ENCODE data around the gene TRIM75. TPM values are rescaled to one million over a fixed set of nuclear protein-coding genes. Genes with fewer than 3 reads are reported as not detected.

TRIM75 gene
- total RNA-seq, result not detected

GRCh38 chr4:165053645-165054044 lies at the start of gene TRIM75:
Gene TRIM75, plus strand, starts transcription at chr4:165053866. Its CDS starts 5,282 bp downstream, at chr4:165059148.
- no peaks in the 10 kb centered on the region for H3K4me1 ChIP-seq
- no peaks in the 10 kb centered on the region for H3K9me3 ChIP-seq
- TF ChIP-seq CTCF (IDR thresholded peaks at IDR 0.05), result no peak
- TF ChIP-seq POLR2A (IDR thresholded peaks at IDR 0.05), result no peak
- WGBS, 2 donors, result 72 to 80% methylated on average over 5 of the region's 6 CpGs
- H3K36me3 ChIP-seq, result no peaks in the 10 kb centered on the region
- intact Hi-C loops (cut with DNase I), result no loop called here
- no peak for DNase-seq
- no peak within 1 kb of the TSS for H3K4me3 ChIP-seq
- H3K27me3 ChIP-seq, result no peaks in the 10 kb centered on the region
- H3K27ac ChIP-seq, result no peak within 1 kb of the TSS

GRCh38 chr4:165005352-165005925 lies 48.2 kb upstream of the TRIM75 start:
- Histone ChIP-seq H3K9me3 (no peaks in the 10 kb centered on the region), H3K27me3 (no peaks in the 10 kb centered on the region), H3K4me3 (no peak overlapping the region), H3K36me3 (no peaks in the 10 kb centered on the region), H3K4me1 (no peaks in the 10 kb centered on the region), H3K27ac (no peak overlapping the region)
- no peak for DNase-seq
- intact Hi-C loops (cut with DNase I), result no loop called here
- no peak for TF ChIP-seq CTCF (IDR thresholded peaks at IDR 0.05)
- no peak for TF ChIP-seq POLR2A (IDR thresholded peaks at IDR 0.05)
- whole genome bisulfite sequencing, 2 donors, result 73 to 84% methylated on average over 6 of the region's 6 CpGs

GRCh38 chr4:165006456-165006855 lies 47.2 kb upstream of the TRIM75 start:
- intact Hi-C loops (cut with DNase I), result no loop called here
- Histone ChIP-seq H3K27ac (no peak overlapping the region), H3K36me3 (no peaks in the 10 kb centered on the region), H3K4me3 (no peak overlapping the region), H3K9me3 (no peaks in the 10 kb centered on the region), H3K27me3 (no peaks in the 10 kb centered on the region), H3K4me1 (no peaks in the 10 kb centered on the region)
- no peak for DNase-seq
- TF ChIP-seq POLR2A (IDR thresholded peaks at IDR 0.05) (no peak), CTCF (IDR thresholded peaks at IDR 0.05) (no peak)
- 77 to 78% methylated on average over 9 of the region's 9 CpGs for WGBS, 2 donors

GRCh38 chr4:165006886-165007285 lies 46.8 kb upstream of the TRIM75 start:
- WGBS, 2 donors, result 78 to 89% methylated on average over 1 to 4 of the region's 5 CpGs
- intact Hi-C loops (cut with DNase I), result no loop called here

More at GRCh38 chr4:165006886-165007285, 46.8 kb upstream of the TRIM75 start:
- no peak for TF ChIP-seq CTCF (IDR thresholded peaks at IDR 0.05)
- TF ChIP-seq POLR2A (IDR thresholded peaks at IDR 0.05), result no peak
- H3K4me3 ChIP-seq, result no peak overlapping the region
- H3K9me3 ChIP-seq, result no peaks in the 10 kb centered on the region
- no peaks in the 10 kb centered on the region for H3K4me1 ChIP-seq
- H3K27me3 ChIP-seq, result no peaks in the 10 kb centered on the region
- H3K36me3 ChIP-seq, result no peaks in the 10 kb centered on the region
- no peak overlapping the region for H3K27ac ChIP-seq
- DNase-seq, result no peak

All from esophagus squamous epithelium (tissue), 5 donors.